HG03342 (cell line): ENCODE measurements around the gene RFTN2.
A peak's percentile ranks its signal among the peaks of the same experiment; 100 is the strongest.
"Not testable (repeated sequence)": the region's sequence is repeated elsewhere in the genome, so short reads cannot be mapped to it uniquely, and the experiment has no call there.

Experiments used
- ATAC-seq: cut with Tn5 transposase; IDR thresholded peaks from one replicate; pipeline ENCODE4 v1.9.1; 2021; ENCODE audit warnings: mild to moderate bottlenecking, moderate library complexity; ENCODE audit not compliant: unreplicated experiment

The RFTN2 gene

DNA sequence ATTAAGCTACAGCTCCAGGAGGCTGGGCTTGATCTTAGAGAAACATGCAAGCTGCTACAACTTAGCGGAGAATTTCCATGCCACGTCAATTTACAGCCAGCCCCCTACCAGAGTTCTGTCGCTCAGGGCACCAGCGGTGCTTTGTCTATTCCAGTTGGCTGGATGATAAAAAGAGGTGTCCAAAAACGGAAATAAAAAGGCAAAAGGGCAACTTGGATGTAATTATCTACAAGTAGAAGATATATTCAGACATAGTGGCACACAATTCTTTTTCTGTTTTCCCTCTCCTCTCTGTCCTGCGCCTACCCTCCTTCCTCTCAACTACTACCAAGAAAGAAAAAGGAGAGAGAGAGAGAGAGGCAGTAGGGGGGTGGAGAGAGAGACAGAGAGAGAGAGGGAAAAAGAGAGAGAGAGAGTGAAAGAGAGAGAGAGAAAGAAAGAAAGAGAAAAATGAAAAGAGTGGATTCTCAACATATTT lies 363 bp upstream of the RFTN2 start:
- ATAC-seq: no peak

DNA sequence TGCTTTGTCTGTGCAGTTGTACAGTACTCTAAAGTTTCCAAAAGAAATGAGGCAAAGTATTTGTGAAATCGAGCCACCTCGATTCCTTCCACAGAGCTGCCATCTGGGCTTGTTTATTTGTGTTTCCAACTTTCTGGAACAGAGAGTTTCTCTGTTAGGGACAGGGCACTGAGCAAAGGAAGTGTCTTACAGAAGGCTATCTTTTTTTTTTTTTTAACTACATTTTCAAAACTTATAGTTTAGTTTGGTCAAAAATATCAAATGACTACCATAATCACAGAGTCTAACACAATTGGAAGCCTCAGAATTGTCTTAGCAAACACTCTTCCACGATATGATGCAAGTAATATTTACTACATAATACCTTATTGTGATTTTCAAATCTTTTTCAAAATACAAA lies 796 bp downstream of the RFTN2 start:
- no peak for ATAC-seq

DNA sequence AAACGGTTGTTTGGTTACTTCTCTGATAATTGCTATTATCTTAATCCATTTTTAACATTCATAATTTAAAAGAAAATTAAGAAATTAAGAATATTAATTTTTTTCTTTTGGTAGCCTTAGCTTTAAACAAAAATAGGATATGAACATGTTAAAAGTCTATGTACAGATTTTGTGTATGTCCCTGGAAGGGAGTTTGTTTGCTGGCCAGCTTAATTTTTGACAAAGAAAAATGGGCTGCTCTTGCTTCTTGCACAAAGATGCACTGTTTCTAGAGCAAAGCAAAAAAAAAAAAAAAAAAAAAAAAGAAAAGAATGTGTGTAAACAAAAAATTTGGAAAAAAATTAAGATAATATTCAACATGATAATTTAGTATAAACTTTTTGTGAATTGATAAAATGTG lies 1.3 kb downstream of the RFTN2 start:
- no peak for ATAC-seq

DNA sequence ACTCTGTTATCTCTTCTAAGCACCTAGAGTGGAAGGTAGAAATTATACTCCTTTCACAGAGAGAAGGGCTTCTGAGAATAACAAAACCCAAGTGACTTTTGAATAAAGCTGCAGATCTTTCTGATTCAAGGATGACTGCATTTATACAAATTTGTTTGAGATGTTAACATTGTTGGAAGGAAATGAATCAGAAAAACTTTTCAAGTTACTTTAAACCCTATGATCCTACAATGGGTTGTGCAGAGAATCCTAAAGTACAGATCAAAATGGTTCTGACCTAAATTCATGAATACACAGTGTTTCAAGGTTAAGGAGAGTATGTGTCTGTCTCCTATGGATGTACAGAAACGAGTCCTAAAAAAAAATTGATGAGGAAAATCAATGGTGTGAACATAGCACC lies 1.8 kb downstream of the RFTN2 start:
- ATAC-seq: no peak

DNA sequence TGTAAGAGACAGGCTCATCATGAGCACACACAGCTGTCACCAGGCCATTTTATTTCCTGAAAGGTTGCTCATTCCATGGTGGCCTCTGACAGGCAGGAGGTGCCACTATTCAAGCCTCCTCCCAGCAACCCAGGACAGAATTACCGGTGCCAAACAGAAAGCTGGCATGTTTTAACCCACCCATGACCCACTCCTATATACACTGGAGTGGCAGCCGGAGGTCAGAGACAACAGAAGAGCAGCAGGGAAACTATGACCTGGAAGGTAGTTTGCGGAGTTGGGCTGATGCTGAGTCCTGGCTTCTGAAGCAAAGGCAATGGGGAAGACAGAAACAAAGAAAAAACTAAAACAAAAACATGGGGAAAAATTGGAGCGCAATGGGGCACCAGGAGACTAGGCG lies 2.3 kb downstream of the RFTN2 start:
- no peak for ATAC-seq

DNA sequence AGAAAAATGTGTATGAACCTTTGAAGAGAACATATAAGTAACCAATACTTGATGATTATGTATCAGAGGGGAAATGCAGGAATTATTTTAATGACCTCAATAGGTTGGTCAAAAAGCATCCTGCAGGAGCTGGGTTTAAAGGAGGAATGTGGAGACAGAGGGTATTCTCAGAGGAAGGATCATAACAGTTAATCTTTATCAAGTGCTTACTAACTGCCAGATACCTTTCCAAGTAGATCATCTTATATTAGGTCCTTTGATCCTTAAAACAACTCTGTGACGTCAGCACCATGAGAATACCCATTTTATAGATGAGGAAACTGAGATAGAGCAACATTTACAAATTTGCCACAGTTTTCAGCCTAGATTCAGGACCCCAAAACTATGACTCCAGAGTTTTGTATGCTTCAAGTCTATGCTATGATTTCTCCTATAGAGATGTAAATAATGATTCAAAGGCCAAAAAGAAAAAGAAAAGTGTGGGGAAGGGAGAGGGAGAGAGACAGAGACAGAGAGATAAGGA lies 3.0 kb downstream of the RFTN2 start:
- no peak for ATAC-seq

DNA sequence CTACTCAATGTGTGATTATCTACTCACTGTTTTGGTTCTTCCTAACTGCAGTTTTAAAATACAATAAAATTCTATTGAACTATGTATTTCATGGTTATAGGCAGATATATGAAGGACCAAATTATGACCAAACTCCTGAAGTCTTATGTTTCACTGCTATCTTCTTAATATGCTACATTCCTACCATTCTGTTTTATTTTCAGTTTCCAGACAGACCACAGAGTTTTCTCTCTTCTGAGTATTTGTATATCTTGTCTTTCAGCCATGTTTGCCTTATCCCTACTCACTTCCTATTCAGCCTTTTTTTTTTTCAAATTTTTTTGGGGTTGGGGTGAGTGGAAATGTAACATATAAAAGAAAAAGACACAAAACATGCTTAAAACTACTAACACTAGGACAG lies 6.3 kb downstream of the RFTN2 start:
- ATAC-seq: no peak

DNA sequence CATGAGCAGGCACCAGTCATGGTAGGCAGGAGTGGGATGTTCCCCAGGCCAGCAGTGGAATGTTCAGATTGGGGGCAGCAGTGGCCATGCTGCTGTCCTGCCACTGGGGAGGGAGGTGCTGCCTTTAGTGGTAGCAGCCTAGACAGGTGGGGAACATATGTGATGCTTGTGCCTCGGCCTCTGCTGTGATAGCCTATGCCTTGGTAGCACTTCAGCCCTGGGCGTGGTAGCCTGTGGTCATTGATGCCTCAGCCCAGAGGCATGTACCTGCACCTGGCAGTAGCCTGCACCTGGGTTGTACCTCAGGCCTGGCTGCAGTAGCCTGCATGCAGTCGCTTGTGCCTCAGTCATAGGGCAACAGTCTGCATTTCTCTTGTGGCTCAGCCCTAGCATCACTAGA lies 7.1 kb downstream of the RFTN2 start:
- ATAC-seq: no peak

DNA sequence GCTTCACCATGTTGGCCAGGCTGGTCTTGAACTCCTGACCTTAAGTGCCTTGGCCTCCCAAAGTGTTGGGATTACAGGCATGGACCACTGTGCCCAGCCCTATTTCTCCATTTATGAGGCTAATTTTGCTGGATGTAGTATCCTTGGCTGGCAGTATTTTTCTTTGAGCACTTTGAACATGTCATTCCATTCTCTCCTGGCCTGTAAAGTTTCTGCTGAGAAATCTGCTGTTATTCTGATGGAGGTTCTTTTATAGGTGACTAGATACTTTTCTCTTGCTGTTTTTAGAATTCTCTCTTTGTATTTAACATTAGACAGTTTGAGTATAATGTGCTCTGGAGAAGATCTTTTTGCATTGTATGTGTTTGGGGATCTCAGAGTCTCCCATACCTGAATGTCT lies 9.1 kb downstream of the RFTN2 start:
- ATAC-seq: no peak

DNA sequence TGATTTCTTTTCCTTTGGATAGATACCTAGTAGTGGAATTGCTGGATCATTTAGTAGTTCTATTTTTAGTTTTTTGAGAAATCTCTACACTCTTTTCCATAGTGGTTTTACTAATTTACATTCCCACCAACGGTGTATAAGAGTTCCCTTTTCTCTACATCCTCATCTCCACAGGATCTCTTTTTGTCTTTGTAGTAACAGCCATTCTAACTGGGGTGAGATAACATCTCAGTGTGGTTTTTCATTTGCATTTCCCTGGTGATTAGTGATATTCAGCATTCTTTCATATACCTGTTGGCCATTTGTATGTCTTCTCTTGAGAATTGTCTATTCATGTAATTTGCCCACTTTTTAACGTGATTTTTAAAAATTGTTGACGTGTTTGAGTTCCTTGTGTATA lies 13.8 kb downstream of the RFTN2 start:
- no peak for ATAC-seq

DNA sequence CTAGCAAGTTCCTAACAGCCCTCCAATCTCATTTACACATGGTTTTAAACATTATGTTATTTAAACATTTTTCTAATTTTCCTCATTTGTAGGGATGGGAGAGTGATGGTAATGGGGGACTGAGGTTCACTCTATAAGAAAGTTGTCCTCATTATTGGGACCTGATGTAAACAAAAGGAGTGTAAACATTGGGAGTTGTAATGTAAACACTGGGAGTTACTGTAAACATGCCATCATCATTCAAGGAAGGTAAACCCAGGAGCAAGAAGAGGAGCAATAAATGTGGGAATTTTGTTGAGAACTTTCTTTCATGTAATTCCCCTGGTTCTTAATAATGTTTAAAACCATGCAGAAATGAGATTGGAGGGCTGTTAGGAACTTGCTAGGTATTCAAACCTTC lies 17.8 kb downstream of the RFTN2 start:
- ATAC-seq: no peak

DNA sequence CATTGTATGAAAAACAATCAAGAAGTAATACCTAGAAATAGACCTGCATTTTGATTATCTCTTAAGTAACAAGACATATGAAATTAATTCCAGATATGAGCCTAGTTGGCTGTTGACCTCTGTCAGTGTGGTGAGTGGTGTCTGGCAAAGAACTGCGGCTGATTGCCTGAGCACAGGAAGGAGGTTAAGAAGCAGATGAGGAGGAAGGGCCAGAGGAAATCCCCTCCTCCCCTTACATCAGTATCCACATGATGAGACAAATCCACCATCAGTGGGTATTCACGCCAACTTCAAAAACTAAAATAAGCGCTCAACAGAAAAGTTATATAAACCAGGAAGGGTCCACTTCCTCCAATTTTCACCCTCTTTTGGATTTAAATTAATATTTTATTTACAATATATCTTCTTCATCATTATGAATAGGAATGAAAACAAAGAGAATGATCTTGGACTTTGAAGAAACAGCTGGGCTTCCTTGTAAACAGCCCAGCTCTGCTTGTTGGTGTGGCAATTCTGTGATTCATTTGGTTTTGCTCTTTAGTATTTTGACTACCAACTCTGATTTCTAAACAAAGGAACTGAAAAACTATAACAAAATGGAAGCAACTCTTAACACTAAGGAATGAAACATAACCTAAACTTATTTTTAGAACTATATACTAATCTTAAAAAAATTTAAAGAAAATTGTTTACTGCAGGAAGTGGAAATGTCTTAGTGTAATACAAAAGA lies 27.3 kb downstream of the RFTN2 start:
- no peak for ATAC-seq

DNA sequence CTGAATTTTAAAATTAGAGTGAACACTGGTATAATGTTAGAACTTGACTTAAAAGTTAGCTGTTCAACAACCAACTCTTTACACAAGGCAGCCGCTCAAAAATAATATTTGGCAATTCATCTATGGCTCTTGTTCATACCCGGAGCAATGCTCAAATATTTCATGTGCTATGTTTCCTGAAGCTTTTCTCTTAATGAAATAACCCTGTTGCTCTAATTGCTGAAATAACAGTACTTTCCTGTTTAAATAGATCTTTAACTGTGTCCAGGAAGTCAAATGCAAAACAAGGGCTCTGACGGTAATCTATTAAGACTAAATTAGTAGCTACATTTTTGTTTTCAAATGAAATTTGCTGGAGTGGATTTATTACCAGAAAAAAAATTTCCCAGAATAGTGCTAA lies 33.7 kb downstream of the RFTN2 start:
- no peak for ATAC-seq

DNA sequence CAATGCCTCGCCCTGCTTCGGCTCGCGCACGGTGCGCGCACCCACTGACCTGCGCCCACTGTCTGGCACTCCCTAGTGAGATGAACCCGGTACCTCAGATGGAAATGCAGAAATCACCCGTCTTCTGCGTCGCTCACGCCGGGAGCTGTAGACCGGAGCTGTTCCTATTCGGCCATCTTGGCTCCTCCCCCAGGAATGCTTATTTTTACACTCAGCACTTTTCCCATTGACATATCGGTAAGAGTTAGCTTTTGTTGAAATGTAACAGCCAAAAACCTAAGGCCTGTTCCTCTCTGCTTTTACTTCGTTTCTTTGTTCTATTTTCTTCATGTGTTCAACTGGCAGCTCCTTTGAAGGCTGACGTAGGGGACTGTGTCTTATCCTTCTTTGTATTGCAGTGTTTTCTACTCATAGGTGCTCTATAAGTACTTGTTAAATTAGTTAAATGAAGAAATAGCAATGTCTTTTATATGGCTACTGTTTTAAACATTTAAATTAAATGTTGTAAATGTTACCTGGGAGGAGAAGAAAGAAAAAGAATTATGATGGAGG lies 34.7 kb downstream of the RFTN2 start:
- not testable (repeated sequence) for ATAC-seq

DNA sequence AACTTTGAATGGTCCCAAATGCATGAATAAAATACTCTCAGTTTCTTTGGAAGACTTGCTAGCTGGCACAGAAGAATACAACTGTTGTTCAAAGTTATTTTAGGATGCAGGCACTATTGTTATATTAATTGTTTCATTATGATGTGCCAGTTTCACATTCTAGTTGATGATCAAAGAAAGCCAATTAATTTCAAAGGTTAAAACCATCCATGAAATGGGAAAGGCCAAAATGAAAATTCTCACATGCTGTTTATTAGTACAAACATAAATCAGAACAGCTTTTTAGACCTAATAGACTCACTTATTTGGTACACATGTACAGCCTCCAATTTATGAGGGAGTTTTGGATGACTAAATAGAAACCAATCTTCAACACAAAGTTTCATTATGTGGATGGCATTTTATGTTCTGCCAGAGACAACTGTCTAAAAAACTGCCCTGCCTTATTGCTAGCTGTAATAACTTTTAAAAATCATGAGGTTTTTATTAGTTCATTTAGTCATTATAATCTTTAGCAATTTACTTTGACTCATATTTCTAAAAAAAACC lies 42.2 kb downstream of the RFTN2 start:
- ATAC-seq: no peak

DNA sequence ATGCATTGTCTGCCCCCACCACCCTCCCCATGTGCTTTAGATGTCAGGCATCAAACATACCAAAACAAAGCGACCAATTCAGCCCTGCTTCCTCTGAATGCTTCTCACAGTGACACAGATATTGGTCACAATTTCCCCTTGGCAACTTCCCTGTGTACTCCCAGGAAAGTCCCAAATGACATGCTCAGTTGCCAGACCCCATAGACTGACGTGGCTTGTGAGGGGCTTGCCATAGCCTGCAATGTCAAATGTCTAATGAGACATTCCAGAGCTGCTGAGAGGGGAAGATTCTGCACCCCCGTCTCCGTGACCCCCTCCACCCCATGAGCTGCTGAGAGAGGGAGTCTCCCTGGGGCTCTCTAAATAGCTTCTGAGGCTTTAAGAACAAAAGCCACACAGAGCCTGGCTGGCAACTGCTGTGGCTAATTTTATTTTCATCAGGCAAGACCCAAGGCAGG lies 47.3 kb downstream of the RFTN2 start:
- peak; percentile 54 for ATAC-seq

DNA sequence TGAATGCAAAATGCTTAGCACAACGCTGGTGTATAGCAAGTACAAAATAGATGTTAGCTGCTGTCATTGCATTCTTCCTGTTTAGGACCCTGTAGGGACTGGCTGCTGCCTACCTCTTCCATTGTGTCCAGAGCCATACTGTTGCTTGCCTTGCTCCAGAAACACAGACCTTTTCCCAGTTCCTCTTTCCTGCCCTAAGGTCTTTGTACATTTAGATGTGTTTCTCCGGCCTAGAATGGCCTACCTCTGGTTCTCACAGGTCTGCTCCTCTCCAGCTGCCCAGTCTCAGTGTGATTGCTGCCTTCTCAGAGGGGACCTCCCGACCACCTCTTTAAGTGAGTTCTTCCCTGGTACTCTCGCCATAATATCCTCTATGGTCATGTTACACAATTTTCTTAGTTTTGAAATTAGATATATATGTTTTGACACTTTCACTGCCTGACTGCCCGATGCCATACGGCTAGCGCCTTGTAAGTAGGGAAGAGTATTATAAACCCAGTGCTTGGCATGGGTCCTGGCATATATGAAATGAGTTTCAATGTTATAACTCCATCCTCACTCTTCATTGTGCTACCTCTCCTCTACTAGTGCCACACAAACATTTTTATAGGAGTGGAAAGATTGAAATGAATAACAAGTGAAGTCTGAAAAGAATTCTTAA lies 48.3 kb downstream of the RFTN2 start:
- ATAC-seq: no peak

DNA sequence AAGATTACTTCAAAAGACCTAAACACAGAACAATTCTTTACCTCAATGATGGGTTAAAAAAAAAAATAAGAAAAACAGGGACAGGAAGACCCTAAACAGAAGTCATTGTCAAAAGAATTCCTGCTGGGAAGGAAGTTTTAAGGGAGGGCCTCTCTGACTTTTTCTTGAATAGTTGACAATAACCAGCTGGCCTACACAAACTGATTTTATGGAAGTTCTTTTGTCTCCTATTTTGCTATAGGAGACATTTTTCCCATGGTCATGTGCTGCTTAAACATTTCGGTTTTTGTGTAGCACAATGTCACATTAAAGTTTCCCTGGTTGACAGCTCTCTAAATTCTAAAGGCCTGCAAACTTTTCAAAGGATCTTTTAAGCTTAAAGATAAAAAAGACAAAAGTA lies 55.3 kb downstream of the RFTN2 start:
- no peak for ATAC-seq

DNA sequence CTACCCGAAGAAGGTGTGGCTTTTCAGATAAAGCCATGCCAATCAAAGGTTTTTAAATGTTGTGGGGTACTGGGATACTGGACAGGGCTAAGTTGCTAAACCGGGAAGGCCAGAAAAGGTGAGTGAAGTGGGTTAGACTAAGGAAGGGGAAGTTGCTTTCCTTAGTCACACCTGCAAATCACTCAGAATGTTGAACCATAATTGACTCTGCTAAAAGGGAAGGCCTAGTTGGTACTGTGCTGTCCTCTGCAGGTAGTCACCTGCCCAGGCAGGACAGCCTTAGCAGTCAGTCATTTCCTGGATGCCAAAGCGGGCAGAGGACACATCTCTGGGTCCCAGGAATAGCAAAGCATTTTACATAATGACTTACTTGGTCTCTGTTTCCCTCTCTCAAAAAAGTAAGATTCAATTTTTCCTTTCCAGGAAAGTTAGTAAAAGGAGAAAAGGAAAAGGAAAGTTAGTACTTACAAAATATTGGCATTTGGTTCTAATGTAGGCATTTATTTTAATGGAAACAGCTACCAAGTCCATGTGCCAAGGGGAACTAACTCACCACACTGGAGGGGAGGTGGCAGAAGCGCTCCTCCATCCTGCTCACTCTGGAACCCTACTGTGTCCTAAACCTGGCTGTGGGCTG lies 60.3 kb downstream of the RFTN2 start:
- no peak for ATAC-seq

DNA sequence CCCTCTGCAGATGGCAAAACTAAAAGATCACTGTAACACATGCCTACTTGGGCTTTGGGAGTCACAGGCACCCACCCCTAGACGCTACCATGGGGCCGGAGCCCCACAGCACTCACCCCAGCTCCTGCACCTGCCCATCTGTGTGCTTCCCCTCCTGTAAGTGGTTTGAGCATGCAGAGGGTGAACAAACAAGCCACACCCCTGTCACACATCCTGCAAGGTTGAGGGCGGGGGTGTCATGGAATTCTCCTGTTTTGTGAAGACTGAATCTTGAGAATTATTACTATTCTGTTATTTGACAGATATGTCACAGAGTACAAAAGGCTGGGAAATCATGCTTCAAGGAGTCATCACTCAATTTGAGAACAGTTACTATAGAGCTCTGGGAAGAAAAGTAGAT lies 60.9 kb downstream of the RFTN2 start:
- ATAC-seq: no peak

DNA sequence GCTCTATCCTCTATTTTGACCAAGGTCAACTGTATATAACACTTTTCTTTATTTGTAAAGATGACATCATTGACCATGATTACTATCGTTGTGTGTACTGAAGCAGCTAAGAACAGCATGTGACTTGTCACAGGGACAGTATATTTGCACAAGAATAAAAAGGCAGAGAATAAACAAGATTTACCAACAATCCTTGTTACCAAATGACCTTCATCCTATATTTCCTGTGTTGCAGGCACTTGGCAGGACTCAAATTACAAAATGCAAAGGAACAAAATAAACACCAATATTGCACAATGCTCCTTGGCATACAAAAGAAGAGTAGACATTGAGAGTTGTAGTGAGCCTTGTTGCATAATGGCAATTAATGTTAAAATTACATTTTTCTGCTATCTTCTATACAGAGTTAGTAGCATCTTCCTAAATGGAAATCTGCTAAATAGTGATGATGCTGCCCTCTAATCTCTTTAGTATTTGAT lies 61.8 kb downstream of the RFTN2 start:
- ATAC-seq: no peak
